Ishikawa (cell line): ENCODE data around the gene AMN1.

Source experiments
- CREB1 ChIP-seq: IDR thresholded peaks from 2 replicates; pipeline ENCODE4 v1.6.1; 2012; ENCODE audit warnings: low read depth
- EGR1 ChIP-seq: IDR thresholded peaks from 2 replicates; pipeline ENCODE4 v1.6.1; 2012
- EP300 ChIP-seq: IDR thresholded peaks from 2 replicates; pipeline ENCODE4 v1.6.1; 2012; ENCODE audit warnings: borderline replicate concordance
- FOXM1 ChIP-seq: IDR thresholded peaks from 2 replicates; pipeline ENCODE4 v1.6.1; 2012; ENCODE audit warnings: low read depth, borderline replicate concordance
- NFIC ChIP-seq: IDR thresholded peaks from 2 replicates; pipeline ENCODE4 v1.6.1; 2012
- RAD21 ChIP-seq: IDR thresholded peaks from 2 replicates; pipeline ENCODE4 v1.6.1; 2012; ENCODE audit warnings: low read depth
- TAF1 ChIP-seq: IDR thresholded peaks from 2 replicates; pipeline ENCODE4 v1.6.1; 2012; ENCODE audit warnings: low read depth, mild to moderate bottlenecking
- YY1 ChIP-seq: IDR thresholded peaks from 2 replicates; pipeline ENCODE4 v1.6.1; 2012; ENCODE audit warnings: low read depth
- ZBTB7A ChIP-seq: IDR thresholded peaks from 2 replicates; pipeline ENCODE4 v1.6.1; 2012; ENCODE audit warnings: low read depth
- TF ChIP-seq, protein P1 (sequence below): IDR thresholded peaks from 2 replicates; pipeline ENCODE4 v1.6.1; 2012; ENCODE audit warnings: low read depth, mild to moderate bottlenecking
- TF ChIP-seq, protein P2 (sequence below): IDR thresholded peaks from 2 replicates; pipeline ENCODE4 v1.6.1; 2012
- TF ChIP-seq, protein P3 (sequence below): IDR thresholded peaks from 2 replicates; pipeline ENCODE4 v1.6.1; 2012

GRCh38 chr12:31728917-31729640 lies at the start of gene AMN1:
- TF ChIP-seq, protein P1, sequence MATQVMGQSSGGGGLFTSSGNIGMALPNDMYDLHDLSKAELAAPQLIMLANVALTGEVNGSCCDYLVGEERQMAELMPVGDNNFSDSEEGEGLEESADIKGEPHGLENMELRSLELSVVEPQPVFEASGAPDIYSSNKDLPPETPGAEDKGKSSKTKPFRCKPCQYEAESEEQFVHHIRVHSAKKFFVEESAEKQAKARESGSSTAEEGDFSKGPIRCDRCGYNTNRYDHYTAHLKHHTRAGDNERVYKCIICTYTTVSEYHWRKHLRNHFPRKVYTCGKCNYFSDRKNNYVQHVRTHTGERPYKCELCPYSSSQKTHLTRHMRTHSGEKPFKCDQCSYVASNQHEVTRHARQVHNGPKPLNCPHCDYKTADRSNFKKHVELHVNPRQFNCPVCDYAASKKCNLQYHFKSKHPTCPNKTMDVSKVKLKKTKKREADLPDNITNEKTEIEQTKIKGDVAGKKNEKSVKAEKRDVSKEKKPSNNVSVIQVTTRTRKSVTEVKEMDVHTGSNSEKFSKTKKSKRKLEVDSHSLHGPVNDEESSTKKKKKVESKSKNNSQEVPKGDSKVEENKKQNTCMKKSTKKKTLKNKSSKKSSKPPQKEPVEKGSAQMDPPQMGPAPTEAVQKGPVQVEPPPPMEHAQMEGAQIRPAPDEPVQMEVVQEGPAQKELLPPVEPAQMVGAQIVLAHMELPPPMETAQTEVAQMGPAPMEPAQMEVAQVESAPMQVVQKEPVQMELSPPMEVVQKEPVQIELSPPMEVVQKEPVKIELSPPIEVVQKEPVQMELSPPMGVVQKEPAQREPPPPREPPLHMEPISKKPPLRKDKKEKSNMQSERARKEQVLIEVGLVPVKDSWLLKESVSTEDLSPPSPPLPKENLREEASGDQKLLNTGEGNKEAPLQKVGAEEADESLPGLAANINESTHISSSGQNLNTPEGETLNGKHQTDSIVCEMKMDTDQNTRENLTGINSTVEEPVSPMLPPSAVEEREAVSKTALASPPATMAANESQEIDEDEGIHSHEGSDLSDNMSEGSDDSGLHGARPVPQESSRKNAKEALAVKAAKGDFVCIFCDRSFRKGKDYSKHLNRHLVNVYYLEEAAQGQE = no peak
- TF ChIP-seq RAD21 = no peak
- no peak for TF ChIP-seq CREB1
- TF ChIP-seq FOXM1 = no peak
- no peak for TF ChIP-seq EP300
- TF ChIP-seq, protein P2, sequence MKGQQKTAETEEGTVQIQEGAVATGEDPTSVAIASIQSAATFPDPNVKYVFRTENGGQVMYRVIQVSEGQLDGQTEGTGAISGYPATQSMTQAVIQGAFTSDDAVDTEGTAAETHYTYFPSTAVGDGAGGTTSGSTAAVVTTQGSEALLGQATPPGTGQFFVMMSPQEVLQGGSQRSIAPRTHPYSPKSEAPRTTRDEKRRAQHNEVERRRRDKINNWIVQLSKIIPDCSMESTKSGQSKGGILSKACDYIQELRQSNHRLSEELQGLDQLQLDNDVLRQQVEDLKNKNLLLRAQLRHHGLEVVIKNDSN = no peak
- no peak for TF ChIP-seq TAF1
- TF ChIP-seq, protein P3, sequence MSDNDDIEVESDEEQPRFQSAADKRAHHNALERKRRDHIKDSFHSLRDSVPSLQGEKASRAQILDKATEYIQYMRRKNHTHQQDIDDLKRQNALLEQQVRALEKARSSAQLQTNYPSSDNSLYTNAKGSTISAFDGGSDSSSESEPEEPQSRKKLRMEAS = no peak
- TF ChIP-seq YY1 = no peak
- TF ChIP-seq EGR1 = no peak
- TF ChIP-seq ZBTB7A = no peak
- TF ChIP-seq NFIC = no peak
